ENCODE data around the gene ITPR2. TPM values are rescaled to one million over a fixed set of nuclear protein-coding genes. Genes with fewer than 3 reads are reported as not detected.
"Not testable (repeated sequence)": the region's sequence is repeated elsewhere in the genome, so short reads cannot be mapped to it uniquely, and the experiment has no call there.

ITPR2 gene
- 1 to 10 TPM; 3.3 to 5.7 (median 4.1) TPM for polyA plus RNA-seq (ENCODE audit: insufficient read length in 10 of 10)
- long read RNA-seq, donor 1: 0 reads
- long read RNA-seq, donor 2: 0 reads
- long read RNA-seq, donor 3: 0 reads
- long read RNA-seq, donor 4: 0 reads
- long read RNA-seq, donor 5: 0 reads
- long read RNA-seq, donor 6: 0 reads
- long read RNA-seq, donor 7: 0 reads
- long read RNA-seq, donor 8: 0 reads
- long read RNA-seq, donor 9: 0 reads

- peak; percentile 87 to 93 (median 90) for DNase-seq
These were observed at the start of gene ITPR2 for GRCh38 chr12:26832822-26833742. ITPR2 (minus strand) TSS chr12:26833194; CDS start chr12:26832781, 413 bp downstream.

- no peak for DNase-seq
These were observed 47.6 kb upstream of the ITPR2 start for GRCh38 chr12:26880625-26881024.

GRCh38 chr12:26878661-26879119 lies 45.7 kb upstream of the ITPR2 start:
- peak; percentile 57 to 83 (median 70) for DNase-seq

GRCh38 chr12:26874501-26875296 lies 41.7 kb upstream of the ITPR2 start:
- DNase-seq: peak; percentile 37 to 69 (median 41)

- no peak for DNase-seq
These were observed 39.6 kb upstream of the ITPR2 start for GRCh38 chr12:26872625-26873024.

GRCh38 chr12:26871985-26872384 lies 39.0 kb upstream of the ITPR2 start:
- no peak for DNase-seq

GRCh38 chr12:26870491-26871419 lies 37.8 kb upstream of the ITPR2 start:
- DNase-seq: peak in 1 of 3 donors; percentile 38

- no peak for DNase-seq
These were observed 37.0 kb upstream of the ITPR2 start for GRCh38 chr12:26869908-26870459.

GRCh38 chr12:26869104-26869494 lies 36.1 kb upstream of the ITPR2 start:
- no peak for DNase-seq

- DNase-seq: no peak
These were observed 35.6 kb upstream of the ITPR2 start for GRCh38 chr12:26868447-26869103.

- DNase-seq: no peak
These were observed 34.1 kb upstream of the ITPR2 start for GRCh38 chr12:26867080-26867479.

- no peak for DNase-seq
These were observed 30.5 kb upstream of the ITPR2 start for GRCh38 chr12:26863515-26863914.

- not testable (repeated sequence) for DNase-seq
These were observed 29.8 kb upstream of the ITPR2 start for GRCh38 chr12:26862787-26863186.

- no peak for DNase-seq
These were observed 28.7 kb upstream of the ITPR2 start for GRCh38 chr12:26861690-26862089.

- DNase-seq: peak in 1 of 3 donors; percentile 15
These were observed 24.6 kb upstream of the ITPR2 start for GRCh38 chr12:26857465-26858176.

GRCh38 chr12:26855337-26855736 lies 22.3 kb upstream of the ITPR2 start:
- DNase-seq: no peak

GRCh38 chr12:26854031-26854390 lies 21.0 kb upstream of the ITPR2 start:
- no peak for DNase-seq

- DNase-seq: peak; percentile 40 to 82 (median 73)
These were observed 20.5 kb upstream of the ITPR2 start for GRCh38 chr12:26853303-26854030.

Data from muscle of back (tissue), 13 donors.